HEK293 (cell line): ENCODE results near the gene MTMR3.
"Not testable (repeated sequence)": the region's sequence is repeated elsewhere in the genome, so short reads cannot be mapped to it uniquely, and the experiment has no call there.

Experiments
- CTCF ChIA-PET: fragments of 350-600 bp; formaldehyde crosslinking; extraction: SDS; loops from one replicate; lab custom pipeline; 2021; ENCODE audit warnings: antibody characterized with exemption; lab: Yijun Ruan, JAX
- POLR2A ChIA-PET: fragments of 300-600 bp; formaldehyde crosslinking; extraction: SDS; loops from one replicate; lab custom pipeline; 2020; ENCODE audit warnings: antibody characterized with exemption, inconsistent platforms; lab: Yijun Ruan, JAX
- H3K27ac ChIP-seq: fragments of 200-500 bp; sonication (Bioruptor generic); 2 replicates; pipeline ENCODE4 v1.5.1; 2014; ENCODE audit warnings: low read depth, low read length, control low read depth, inconsistent platforms; ENCODE audit errors: extremely low read depth
- H3K36me3 ChIP-seq, 2 experiments: fragments of 200-500 bp in 1 of 2; sonication (Bioruptor generic) in 1 of 2; 1 replicate in 1 of 2; 2 replicates in 1 of 2; pipeline ENCODE4 v1.5.1; 2014 to 2017; ENCODE audit warnings: inconsistent platforms in 2 of 2, low read length in 2 of 2; ENCODE audit not compliant: control insufficient read depth in 2 of 2, insufficient read depth in 1 of 2
- H3K4me1 ChIP-seq: fragments of 200-500 bp; sonication (Bioruptor generic); 2 replicates; pipeline ENCODE4 v1.5.1; 2014; ENCODE audit warnings: mild to moderate bottlenecking, low read length, inconsistent platforms; ENCODE audit not compliant: control insufficient read depth, insufficient read depth
- H3K4me3 ChIP-seq: 2 replicates; pipeline ENCODE4 v1.5.1; 2011; ENCODE audit warnings: low read depth, mild to moderate bottlenecking, control low read depth, low read length, moderate library complexity
- H3K9me3 ChIP-seq: fragments of 200-500 bp; sonication (Bioruptor generic); 2 replicates; pipeline ENCODE4 v1.5.1; 2014; ENCODE audit warnings: low read depth, low read length, inconsistent platforms; ENCODE audit not compliant: control insufficient read depth, insufficient read depth
- EGR2 ChIP-seq: fragments of 450-650 bp; formaldehyde crosslinking; IDR thresholded peaks from 2 replicates; pipeline ENCODE4 v1.5.1; 2016; ENCODE audit warnings: low read depth, missing biosample characterization, missing genetic modification characterization
- SETDB1 ChIP-seq: IDR thresholded peaks from one replicate; pipeline ENCODE4 v1.6.1; 2017; ENCODE audit warnings: mild to moderate bottlenecking, low read length, moderate library complexity, mixed read lengths; ENCODE audit not compliant: insufficient read length
- ZNF2 ChIP-seq: fragments of 450-650 bp; formaldehyde crosslinking; IDR thresholded peaks from 2 replicates; pipeline ENCODE4 v1.5.1; 2016; ENCODE audit warnings: missing biosample characterization, missing genetic modification characterization
- ZNF239 ChIP-seq: fragments of 450-650 bp; formaldehyde crosslinking; IDR thresholded peaks from 2 replicates; pipeline ENCODE4 v1.5.1; 2016; ENCODE audit warnings: missing biosample characterization, missing genetic modification characterization
- ZNF24 ChIP-seq: fragments of 450-650 bp; formaldehyde crosslinking; IDR thresholded peaks from 2 replicates; pipeline ENCODE4 v1.5.1; 2016; ENCODE audit warnings: missing biosample characterization, missing genetic modification characterization
- ZNF600 ChIP-seq: fragments of 450-650 bp; formaldehyde crosslinking; IDR thresholded peaks from 2 replicates; pipeline ENCODE4 v1.5.1; 2016; ENCODE audit warnings: missing biosample characterization, missing genetic modification characterization
- ZNF791 ChIP-seq: fragments of 450-650 bp; formaldehyde crosslinking; IDR thresholded peaks from 2 replicates; pipeline ENCODE4 v1.5.1; 2016; ENCODE audit warnings: missing biosample characterization, missing genetic modification characterization
- TF ChIP-seq, protein P1 (sequence below): fragments of 450-650 bp; formaldehyde crosslinking; IDR thresholded peaks from 2 replicates; pipeline ENCODE4; 2016; ENCODE audit warnings: missing biosample characterization, missing genetic modification characterization
- TF ChIP-seq, protein P2 (sequence below): fragments of 450-650 bp; formaldehyde crosslinking; IDR thresholded peaks from 2 replicates; pipeline ENCODE4 v1.5.1; 2016; ENCODE audit warnings: missing biosample characterization, missing genetic modification characterization, borderline replicate concordance
- TF ChIP-seq, protein P3 (sequence below): fragments of 450-650 bp; formaldehyde crosslinking; IDR thresholded peaks from 2 replicates; pipeline ENCODE4 v1.5.1; 2016; ENCODE audit warnings: missing biosample characterization, missing genetic modification characterization, low read depth
- TF ChIP-seq, protein P4 (sequence below): fragments of 450-650 bp; formaldehyde crosslinking; conservative IDR thresholded peaks from 2 replicates; pipeline ENCODE4 v1.5.1; 2016; ENCODE audit warnings: low read depth, missing biosample characterization, missing genetic modification characterization
- TF ChIP-seq, protein P5 (sequence below): fragments of 450-650 bp; formaldehyde crosslinking; IDR thresholded peaks from 2 replicates; pipeline ENCODE4 v1.5.1; 2016; ENCODE audit warnings: missing biosample characterization, missing genetic modification characterization

Gene MTMR3

DNA sequence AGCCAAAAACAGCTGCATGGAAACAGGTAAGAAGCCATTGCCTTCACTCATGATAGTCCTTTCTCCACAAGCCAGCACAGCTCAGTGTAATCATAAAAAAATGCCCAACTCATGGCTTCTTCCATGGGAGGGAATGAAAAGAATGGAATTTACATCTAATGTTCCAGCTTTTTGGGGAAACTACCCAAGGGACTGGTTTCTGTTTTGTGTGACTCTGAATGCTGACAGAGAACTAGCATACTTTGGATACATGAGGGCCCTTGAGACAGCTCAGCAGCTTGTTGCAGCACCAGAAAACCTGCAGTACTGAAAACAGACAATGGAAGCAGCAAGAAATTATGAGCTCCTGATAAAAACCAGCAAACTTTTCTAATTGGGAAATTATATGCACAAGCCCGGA, 173.0 kb downstream of the MTMR3 start:
- no peak overlapping the region for H3K27ac ChIP-seq
- no peak overlapping the region for H3K4me3 ChIP-seq
- no peaks in the 10 kb centered on the region for H3K36me3 ChIP-seq
- ChIA-PET POLR2A (no interaction called here), CTCF (interaction anchor here (2.3 kb wide), 1 partner anchor 33 kb away, joined by 9 read pairs; no protein-coding TSS in a partner anchor)
- no peaks in the 10 kb centered on the region for H3K9me3 ChIP-seq
- TF ChIP-seq EGR2 (tag by site-specific recombination) (no peak), ZNF600 (no peak)
- TF ChIP-seq, protein P1, sequence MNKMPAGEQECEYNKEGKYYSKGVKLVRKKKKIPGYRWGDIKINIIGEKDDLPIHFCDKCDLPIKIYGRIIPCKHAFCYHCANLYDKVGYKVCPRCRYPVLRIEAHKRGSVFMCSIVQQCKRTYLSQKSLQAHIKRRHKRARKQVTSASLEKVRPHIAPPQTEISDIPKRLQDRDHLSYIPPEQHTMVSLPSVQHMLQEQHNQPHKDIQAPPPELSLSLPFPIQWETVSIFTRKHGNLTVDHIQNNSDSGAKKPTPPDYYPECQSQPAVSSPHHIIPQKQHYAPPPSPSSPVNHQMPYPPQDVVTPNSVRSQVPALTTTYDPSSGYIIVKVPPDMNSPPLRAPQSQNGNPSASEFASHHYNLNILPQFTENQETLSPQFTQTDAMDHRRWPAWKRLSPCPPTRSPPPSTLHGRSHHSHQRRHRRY (tag by site-specific recombination) = no peak
- H3K4me1 ChIP-seq = no peaks in the 10 kb centered on the region

DNA sequence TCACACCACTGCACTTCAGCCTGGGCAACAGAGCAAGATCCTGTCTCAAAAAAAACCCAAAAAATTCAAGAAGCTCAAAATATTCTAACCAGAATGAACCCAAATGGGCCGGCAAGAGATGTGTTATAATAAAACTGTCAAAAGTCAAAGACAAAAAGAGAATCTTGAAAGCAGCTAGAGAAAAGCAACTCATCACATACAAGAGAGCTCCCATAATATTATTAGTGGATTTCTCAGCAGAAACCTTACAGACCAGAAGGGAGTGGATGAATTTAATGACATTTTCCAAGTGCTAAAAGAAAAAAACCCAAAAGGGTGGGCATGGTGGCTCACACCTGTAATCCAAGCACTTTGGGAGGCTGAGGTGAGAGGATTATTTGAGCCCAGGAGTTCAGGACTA, 174.4 kb downstream of the MTMR3 start:
- no peaks in the 10 kb centered on the region for H3K36me3 ChIP-seq
- H3K27ac ChIP-seq = no peak overlapping the region
- ChIA-PET POLR2A (interaction anchor here (0.6 to 1.4 kb wide), 2 partner anchors 13 to 442 kb away, joined by 3 read pairs; no protein-coding TSS in a partner anchor), CTCF (interaction anchor here (0.6 to 1.1 kb wide), 3 partner anchors 14 to 334 kb away, joined by 3 to 4 read pairs (median 3); no protein-coding TSS in a partner anchor)
- TF ChIP-seq ZNF791 (tag by site-specific recombination) (peak; percentile 97), SETDB1 (peak; percentile 70)
- TF ChIP-seq, protein P2, sequence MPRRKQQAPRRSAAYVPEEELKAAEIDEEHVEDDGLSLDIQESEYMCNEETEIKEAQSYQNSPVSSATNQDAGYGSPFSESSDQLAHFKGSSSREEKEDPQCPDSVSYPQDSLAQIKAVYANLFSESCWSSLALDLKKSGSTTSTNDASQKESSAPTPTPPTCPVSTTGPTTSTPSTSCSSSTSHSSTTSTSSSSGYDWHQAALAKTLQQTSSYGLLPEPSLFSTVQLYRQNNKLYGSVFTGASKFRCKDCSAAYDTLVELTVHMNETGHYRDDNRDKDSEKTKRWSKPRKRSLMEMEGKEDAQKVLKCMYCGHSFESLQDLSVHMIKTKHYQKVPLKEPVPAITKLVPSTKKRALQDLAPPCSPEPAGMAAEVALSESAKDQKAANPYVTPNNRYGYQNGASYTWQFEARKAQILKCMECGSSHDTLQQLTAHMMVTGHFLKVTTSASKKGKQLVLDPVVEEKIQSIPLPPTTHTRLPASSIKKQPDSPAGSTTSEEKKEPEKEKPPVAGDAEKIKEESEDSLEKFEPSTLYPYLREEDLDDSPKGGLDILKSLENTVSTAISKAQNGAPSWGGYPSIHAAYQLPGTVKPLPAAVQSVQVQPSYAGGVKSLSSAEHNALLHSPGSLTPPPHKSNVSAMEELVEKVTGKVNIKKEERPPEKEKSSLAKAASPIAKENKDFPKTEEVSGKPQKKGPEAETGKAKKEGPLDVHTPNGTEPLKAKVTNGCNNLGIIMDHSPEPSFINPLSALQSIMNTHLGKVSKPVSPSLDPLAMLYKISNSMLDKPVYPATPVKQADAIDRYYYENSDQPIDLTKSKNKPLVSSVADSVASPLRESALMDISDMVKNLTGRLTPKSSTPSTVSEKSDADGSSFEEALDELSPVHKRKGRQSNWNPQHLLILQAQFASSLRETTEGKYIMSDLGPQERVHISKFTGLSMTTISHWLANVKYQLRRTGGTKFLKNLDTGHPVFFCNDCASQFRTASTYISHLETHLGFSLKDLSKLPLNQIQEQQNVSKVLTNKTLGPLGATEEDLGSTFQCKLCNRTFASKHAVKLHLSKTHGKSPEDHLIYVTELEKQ (tag by site-specific recombination) = no peak
- no peaks in the 10 kb centered on the region for H3K4me1 ChIP-seq
- no peaks in the 10 kb centered on the region for H3K9me3 ChIP-seq
- H3K4me3 ChIP-seq = no peak overlapping the region

DNA sequence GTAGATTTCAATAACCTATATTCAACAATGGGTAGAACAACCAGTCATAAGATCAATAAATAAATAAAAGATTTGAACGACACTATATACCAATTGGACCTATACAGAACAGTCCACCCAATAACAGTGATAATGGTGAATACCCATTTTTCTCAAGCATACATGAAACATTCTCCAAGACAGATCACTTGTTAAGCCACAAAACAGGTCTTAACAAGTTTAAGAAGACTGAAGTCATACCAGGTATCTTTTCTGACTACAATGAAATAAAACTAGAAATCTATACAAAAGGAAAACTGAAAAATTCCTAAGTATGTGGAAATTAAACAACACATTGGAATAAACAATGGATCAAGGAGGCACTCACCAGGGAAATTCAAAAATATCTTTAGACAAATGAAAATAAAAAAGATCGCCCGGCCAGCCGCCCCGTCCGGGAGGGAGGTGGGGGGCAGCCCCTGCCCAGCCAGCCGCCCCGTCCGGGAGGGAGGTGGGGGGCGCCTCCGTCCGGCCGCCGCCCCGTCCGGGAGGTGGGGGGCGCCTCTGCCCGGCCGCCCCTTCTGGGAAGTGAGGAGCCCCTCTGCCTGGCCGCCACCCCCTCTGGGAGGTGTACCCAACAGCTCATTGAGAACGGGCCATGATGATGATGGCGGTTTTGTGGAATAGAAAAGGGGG, 176.5 kb downstream of the MTMR3 start:
- H3K27ac ChIP-seq, POLR2A ChIA-PET, H3K4me3 ChIP-seq, H3K4me1 ChIP-seq, H3K9me3 ChIP-seq, CTCF ChIA-PET, H3K36me3 ChIP-seq: not testable (repeated sequence)

DNA sequence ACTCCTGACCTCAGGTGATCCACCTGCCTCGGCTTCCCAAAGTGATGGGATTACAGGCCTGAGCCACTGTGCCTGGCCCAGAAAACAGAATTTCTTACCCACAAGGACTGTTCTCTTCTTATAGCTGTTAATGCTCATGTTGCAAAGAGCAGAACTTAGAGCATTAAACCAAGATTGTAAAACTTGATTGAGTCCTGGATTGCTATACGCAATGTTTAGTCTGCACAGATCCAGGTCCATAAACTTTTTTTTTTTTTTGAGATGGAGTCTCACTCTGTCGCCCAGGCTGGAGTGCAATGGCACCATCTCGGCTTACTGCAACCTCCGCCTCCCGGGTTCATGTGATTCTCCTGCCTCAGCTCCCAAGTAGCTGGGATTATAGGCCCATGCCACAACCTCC, 178.1 kb downstream of the MTMR3 start:
- H3K36me3 ChIP-seq, H3K27ac ChIP-seq, H3K4me1 ChIP-seq, H3K4me3 ChIP-seq, CTCF ChIA-PET, H3K9me3 ChIP-seq, POLR2A ChIA-PET: not testable (repeated sequence)

DNA sequence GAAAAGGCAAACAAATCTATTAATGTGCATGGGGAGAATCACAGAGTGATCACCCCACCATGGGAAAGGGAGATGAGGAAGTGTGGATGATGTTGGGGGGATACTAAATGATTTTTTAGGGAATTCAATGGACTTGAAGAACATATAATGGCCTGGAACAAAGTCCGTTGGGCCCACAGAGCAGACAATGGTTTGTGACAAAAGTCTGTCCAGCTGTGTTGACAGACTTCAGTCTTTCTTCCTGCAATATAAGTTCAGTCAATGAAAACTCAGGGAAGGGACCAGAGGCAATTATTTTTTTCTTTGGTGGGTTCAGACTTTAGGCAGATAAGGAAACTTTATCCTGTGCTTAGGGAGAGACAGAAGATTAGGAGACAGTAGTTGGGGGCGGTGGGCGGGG, 179.3 kb downstream of the MTMR3 start:
- Histone ChIP-seq H3K4me3 (no peak overlapping the region), H3K36me3 (no peaks in the 10 kb centered on the region), H3K4me1 (no peaks in the 10 kb centered on the region), H3K27ac (no peak overlapping the region), H3K9me3 (no peaks in the 10 kb centered on the region)
- POLR2A ChIA-PET = no interaction called here
- CTCF ChIA-PET = interaction anchor here (0.6 kb wide), 1 partner anchor 459 kb away, joined by 3 read pairs; no protein-coding TSS in a partner anchor
- TF ChIP-seq, protein P3, sequence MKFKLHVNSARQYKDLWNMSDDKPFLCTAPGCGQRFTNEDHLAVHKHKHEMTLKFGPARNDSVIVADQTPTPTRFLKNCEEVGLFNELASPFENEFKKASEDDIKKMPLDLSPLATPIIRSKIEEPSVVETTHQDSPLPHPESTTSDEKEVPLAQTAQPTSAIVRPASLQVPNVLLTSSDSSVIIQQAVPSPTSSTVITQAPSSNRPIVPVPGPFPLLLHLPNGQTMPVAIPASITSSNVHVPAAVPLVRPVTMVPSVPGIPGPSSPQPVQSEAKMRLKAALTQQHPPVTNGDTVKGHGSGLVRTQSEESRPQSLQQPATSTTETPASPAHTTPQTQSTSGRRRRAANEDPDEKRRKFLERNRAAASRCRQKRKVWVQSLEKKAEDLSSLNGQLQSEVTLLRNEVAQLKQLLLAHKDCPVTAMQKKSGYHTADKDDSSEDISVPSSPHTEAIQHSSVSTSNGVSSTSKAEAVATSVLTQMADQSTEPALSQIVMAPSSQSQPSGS = no peak
- TF ChIP-seq ZNF24 (tag by site-specific recombination) = no peak
- TF ChIP-seq, protein P4, sequence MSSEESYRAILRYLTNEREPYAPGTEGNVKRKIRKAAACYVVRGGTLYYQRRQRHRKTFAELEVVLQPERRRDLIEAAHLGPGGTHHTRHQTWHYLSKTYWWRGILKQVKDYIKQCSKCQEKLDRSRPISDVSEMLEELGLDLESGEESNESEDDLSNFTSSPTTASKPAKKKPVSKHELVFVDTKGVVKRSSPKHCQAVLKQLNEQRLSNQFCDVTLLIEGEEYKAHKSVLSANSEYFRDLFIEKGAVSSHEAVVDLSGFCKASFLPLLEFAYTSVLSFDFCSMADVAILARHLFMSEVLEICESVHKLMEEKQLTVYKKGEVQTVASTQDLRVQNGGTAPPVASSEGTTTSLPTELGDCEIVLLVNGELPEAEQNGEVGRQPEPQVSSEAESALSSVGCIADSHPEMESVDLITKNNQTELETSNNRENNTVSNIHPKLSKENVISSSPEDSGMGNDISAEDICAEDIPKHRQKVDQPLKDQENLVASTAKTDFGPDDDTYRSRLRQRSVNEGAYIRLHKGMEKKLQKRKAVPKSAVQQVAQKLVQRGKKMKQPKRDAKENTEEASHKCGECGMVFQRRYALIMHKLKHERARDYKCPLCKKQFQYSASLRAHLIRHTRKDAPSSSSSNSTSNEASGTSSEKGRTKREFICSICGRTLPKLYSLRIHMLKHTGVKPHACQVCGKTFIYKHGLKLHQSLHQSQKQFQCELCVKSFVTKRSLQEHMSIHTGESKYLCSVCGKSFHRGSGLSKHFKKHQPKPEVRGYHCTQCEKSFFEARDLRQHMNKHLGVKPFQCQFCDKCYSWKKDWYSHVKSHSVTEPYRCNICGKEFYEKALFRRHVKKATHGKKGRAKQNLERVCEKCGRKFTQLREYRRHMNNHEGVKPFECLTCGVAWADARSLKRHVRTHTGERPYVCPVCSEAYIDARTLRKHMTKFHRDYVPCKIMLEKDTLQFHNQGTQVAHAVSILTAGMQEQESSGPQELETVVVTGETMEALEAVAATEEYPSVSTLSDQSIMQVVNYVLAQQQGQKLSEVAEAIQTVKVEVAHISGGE (tag by site-specific recombination) = no peak
- no peak for TF ChIP-seq ZNF2 (tag by site-specific recombination)
- TF ChIP-seq, protein P5, sequence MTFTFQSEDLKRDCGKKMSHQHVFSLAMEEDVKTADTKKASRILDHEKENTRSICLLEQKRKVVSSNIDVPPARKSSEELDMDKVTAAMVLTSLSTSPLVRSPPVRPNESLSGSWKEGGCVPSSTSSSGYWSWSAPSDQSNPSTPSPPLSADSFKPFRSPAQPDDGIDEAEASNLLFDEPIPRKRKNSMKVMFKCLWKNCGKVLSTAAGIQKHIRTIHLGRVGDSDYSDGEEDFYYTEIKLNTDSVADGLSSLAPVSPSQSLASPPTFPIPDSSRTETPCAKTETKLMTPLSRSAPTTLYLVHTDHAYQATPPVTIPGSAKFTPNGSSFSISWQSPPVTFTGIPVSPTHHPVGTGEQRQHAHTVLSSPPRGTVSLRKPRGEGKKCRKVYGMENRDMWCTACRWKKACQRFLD (tag by site-specific recombination) = no peak
- TF ChIP-seq ZNF239 (tag by site-specific recombination) = no peak
